GM12801 (cell line): ENCODE results near the gene NSG2.

Experiments
- CTCF ChIP-seq: IDR thresholded peaks from one replicate; pipeline ENCODE4 v1.5.1; 2011; ENCODE audit warnings: control low read depth; ENCODE audit not compliant: insufficient read length; ENCODE audit errors: extremely low read depth

NSG2 gene

GRCh38 chr5:174147551-174147950, 102.0 kb downstream of the NSG2 start:
- no peak for TF ChIP-seq CTCF

GRCh38 chr5:174148721-174149120, 103.2 kb downstream of the NSG2 start:
- no peak for TF ChIP-seq CTCF

- no peak for TF ChIP-seq CTCF
Measured at GRCh38 chr5:174149426-174149825, 103.9 kb downstream of the NSG2 start.

- no peak for TF ChIP-seq CTCF
Measured at GRCh38 chr5:174149989-174150388, 104.5 kb downstream of the NSG2 start.

GRCh38 chr5:174151599-174152181, 106.2 kb downstream of the NSG2 start:
- no peak for TF ChIP-seq CTCF

GRCh38 chr5:174154559-174154958, 109.1 kb downstream of the NSG2 start:
- TF ChIP-seq CTCF, result no peak

- TF ChIP-seq CTCF, result no peak
Measured at GRCh38 chr5:174155281-174155680, 109.8 kb downstream of the NSG2 start.
